ENCODE results near the gene TSC2. TPM values are rescaled to one million over a fixed set of nuclear protein-coding genes. Genes with fewer than 3 reads are reported as not detected.

TSC2 gene
- total and polyA plus RNA-seq, 2 experiments from 2014 or later, result 123 to 152 TPM

- Histone ChIP-seq H3K27ac (no peak overlapping the region), H3K9me3 (ENCODE audit: low read depth) (no peaks in the 10 kb centered on the region), H3K36me3 (peaks cover 11% of the 10 kb centered on the region), H3K27me3 (no peaks in the 10 kb centered on the region), H3K4me3 (no peak overlapping the region), H3K4me1 (ENCODE audit: low read depth) (no peaks in the 10 kb centered on the region)
- no peak for TF ChIP-seq CTCF (IDR thresholded peaks at IDR 0.05; ENCODE audit: low read depth, low read length)
- no peak for DNase-seq (ENCODE audit: low read depth in 1 of 2, low spot score in 1 of 2)
These were observed 12.6 kb downstream of the TSC2 start for GRCh38 chr16:2060346-2060745.

- TF ChIP-seq CTCF (IDR thresholded peaks at IDR 0.05; ENCODE audit: low read depth, low read length), result no peak
- DNase-seq (ENCODE audit: low read depth in 1 of 2, low spot score in 1 of 2), result no peak
- H3K4me1 ChIP-seq (ENCODE audit: low read depth), result no peaks in the 10 kb centered on the region
- H3K4me3 ChIP-seq, result no peak overlapping the region
- H3K27me3 ChIP-seq, result no peaks in the 10 kb centered on the region
- H3K36me3 ChIP-seq, result peaks cover 16% of the 10 kb centered on the region
- no peaks in the 10 kb centered on the region for H3K9me3 ChIP-seq (ENCODE audit: low read depth)
- no peak overlapping the region for H3K27ac ChIP-seq
These were observed 13.2 kb downstream of the TSC2 start for GRCh38 chr16:2061023-2061422.

- TF ChIP-seq CTCF (IDR thresholded peaks at IDR 0.05; ENCODE audit: low read depth, low read length), result no peak
- H3K4me3 ChIP-seq, result no peak overlapping the region
- no peaks in the 10 kb centered on the region for H3K4me1 ChIP-seq (ENCODE audit: low read depth)
- H3K9me3 ChIP-seq (ENCODE audit: low read depth), result no peaks in the 10 kb centered on the region
- peaks cover 19% of the 10 kb centered on the region for H3K36me3 ChIP-seq
- no peak overlapping the region for H3K27ac ChIP-seq
- no peaks in the 10 kb centered on the region for H3K27me3 ChIP-seq
- no peak for DNase-seq (ENCODE audit: low read depth in 1 of 2, low spot score in 1 of 2)
These were observed 13.7 kb downstream of the TSC2 start for GRCh38 chr16:2061526-2061925.

- no peaks in the 10 kb centered on the region for H3K9me3 ChIP-seq (ENCODE audit: low read depth)
- no peak overlapping the region for H3K27ac ChIP-seq
- peaks cover 19% of the 10 kb centered on the region for H3K36me3 ChIP-seq
- TF ChIP-seq CTCF (IDR thresholded peaks at IDR 0.05; ENCODE audit: low read depth, low read length), result no peak
- DNase-seq (ENCODE audit: low read depth in 1 of 2, low spot score in 1 of 2), result no peak
- H3K27me3 ChIP-seq, result no peaks in the 10 kb centered on the region
- H3K4me1 ChIP-seq (ENCODE audit: low read depth), result no peaks in the 10 kb centered on the region
- H3K4me3 ChIP-seq, result no peak overlapping the region
These were observed 15.0 kb downstream of the TSC2 start for GRCh38 chr16:2062801-2063200.

GRCh38 chr16:2063861-2064260, 16.1 kb downstream of the TSC2 start:
- no peaks in the 10 kb centered on the region for H3K4me1 ChIP-seq (ENCODE audit: low read depth)
- no peak for TF ChIP-seq CTCF (IDR thresholded peaks at IDR 0.05; ENCODE audit: low read depth, low read length)
- no peak for DNase-seq (ENCODE audit: low read depth in 1 of 2, low spot score in 1 of 2)
- H3K36me3 ChIP-seq, result peaks cover 19% of the 10 kb centered on the region
- H3K27ac ChIP-seq, result no peak overlapping the region
- no peaks in the 10 kb centered on the region for H3K9me3 ChIP-seq (ENCODE audit: low read depth)
- H3K27me3 ChIP-seq, result no peaks in the 10 kb centered on the region
- H3K4me3 ChIP-seq, result no peak overlapping the region

Data from cardiac muscle cell (in vitro differentiated cells and primary cell).